ENCODE measurements around the gene KRTAP4-9. TPM values are rescaled to one million over a fixed set of nuclear protein-coding genes. Genes with fewer than 3 reads are reported as not detected.

KRTAP4-9 gene
- total and polyA plus RNA-seq, 8 donors: not detected

GRCh38 chr17:41150026-41150425 lies 44.8 kb downstream of the KRTAP4-9 start:
- no peak for FAIRE-seq
- Histone ChIP-seq H3K9me3 (no peaks in the 10 kb centered on the region), H3K27me3 (no peaks in the 10 kb centered on the region), H3K4me1 (no peaks in the 10 kb centered on the region), H3K36me3 (no peaks in the 10 kb centered on the region), H3K27ac (no peak overlapping the region), H3K4me3 (no peak overlapping the region)
- TF ChIP-seq CTCF (IDR thresholded peaks at IDR 0.05): no peak
- DNase-seq: no peak
- no peak for ATAC-seq
- intact Hi-C loops (cut with DNase I): no loop called here
- 78 to 89% methylated on average over 4 of the region's 4 CpGs for WGBS, 2 donors

GRCh38 chr17:41151525-41151924 lies 46.3 kb downstream of the KRTAP4-9 start:
- ATAC-seq: no peak
- no peaks in the 10 kb centered on the region for H3K36me3 ChIP-seq
- intact Hi-C loops (cut with DNase I): no loop called here
- no peaks in the 10 kb centered on the region for H3K9me3 ChIP-seq
- WGBS, 2 donors: 45 to 62% methylated on average over 2 of the region's 2 CpGs
- no peak for TF ChIP-seq CTCF (IDR thresholded peaks at IDR 0.05)
- H3K27ac ChIP-seq: no peak overlapping the region
- no peaks in the 10 kb centered on the region for H3K4me1 ChIP-seq
- no peak for DNase-seq
- H3K4me3 ChIP-seq: no peak overlapping the region
- no peak for FAIRE-seq
- no peaks in the 10 kb centered on the region for H3K27me3 ChIP-seq

- DNase-seq (no peak), FAIRE-seq (no peak), ATAC-seq (no peak)
- no peaks in the 10 kb centered on the region for H3K36me3 ChIP-seq
- 20 to 21% methylated on average over 2 of the region's 2 CpGs for WGBS, 2 donors
- H3K27ac ChIP-seq: no peak overlapping the region
- no peak overlapping the region for H3K4me3 ChIP-seq
- TF ChIP-seq CTCF (IDR thresholded peaks at IDR 0.05): no peak
- intact Hi-C loops (cut with DNase I): no loop called here
- H3K9me3 ChIP-seq: no peaks in the 10 kb centered on the region
- H3K27me3 ChIP-seq: no peaks in the 10 kb centered on the region
- H3K4me1 ChIP-seq: no peaks in the 10 kb centered on the region
Measured at GRCh38 chr17:41153856-41154255, 48.7 kb downstream of the KRTAP4-9 start.

Other genes starting within 250 kb of the KRTAP4-9 start
Only the 30 nearest of the 39 such genes appear.
- not detected for gene KRT39, start 138.4 kb upstream of the KRTAP4-9 start, total RNA-seq
- gene KRT39, start 138.4 kb upstream of the KRTAP4-9 start, polyA plus RNA-seq: not detected
- under 1 TPM in 3 of 6 donors, not detected in 3; 0.09 to 0.24 (median 0.20) TPM for gene KRT40, start 121.1 kb upstream of the KRTAP4-9 start, total RNA-seq
- gene KRT40, start 121.1 kb upstream of the KRTAP4-9 start, polyA plus RNA-seq: 1 to 10 TPM in 1 of 2 donors, under 1 TPM in 1; 0.61 to 1.0 TPM
- gene KRTAP3-3, start 111.2 kb upstream of the KRTAP4-9 start, total RNA-seq: not detected
- gene KRTAP3-3, start 111.2 kb upstream of the KRTAP4-9 start, polyA plus RNA-seq: under 1 TPM in 1 of 2 donors, not detected in 1; 0.30 TPM
- not detected for gene KRTAP3-2, start 105.5 kb upstream of the KRTAP4-9 start, total RNA-seq
- gene KRTAP3-2, start 105.5 kb upstream of the KRTAP4-9 start, polyA plus RNA-seq: not detected
- gene KRTAP3-1, start 96.3 kb upstream of the KRTAP4-9 start, total RNA-seq: not detected
- under 1 TPM in 1 of 2 donors, not detected in 1; 0.19 TPM for gene KRTAP3-1, start 96.3 kb upstream of the KRTAP4-9 start, polyA plus RNA-seq
- gene KRTAP1-5, start 78.2 kb upstream of the KRTAP4-9 start, total RNA-seq: not detected
- not detected for gene KRTAP1-5, start 78.2 kb upstream of the KRTAP4-9 start, polyA plus RNA-seq
- not detected for gene KRTAP1-4, start 75.2 kb upstream of the KRTAP4-9 start, total RNA-seq
- not detected for gene KRTAP1-4, start 75.2 kb upstream of the KRTAP4-9 start, polyA plus RNA-seq
- gene KRTAP1-3, start 70.5 kb upstream of the KRTAP4-9 start, total RNA-seq: not detected
- gene KRTAP1-3, start 70.5 kb upstream of the KRTAP4-9 start, polyA plus RNA-seq: not detected
- gene KRTAP1-1, start 63.9 kb upstream of the KRTAP4-9 start, total RNA-seq: under 1 TPM in 3 of 6 donors, not detected in 3; 0.16 to 0.46 (median 0.31) TPM
- under 1 TPM in 1 of 2 donors, not detected in 1; 0.68 TPM for gene KRTAP1-1, start 63.9 kb upstream of the KRTAP4-9 start, polyA plus RNA-seq
- not detected for gene KRTAP2-1, start 58.1 kb upstream of the KRTAP4-9 start, total RNA-seq
- not detected for gene KRTAP2-1, start 58.1 kb upstream of the KRTAP4-9 start, polyA plus RNA-seq
- not detected for gene KRTAP2-2, start 50.2 kb upstream of the KRTAP4-9 start, total RNA-seq
- gene KRTAP2-2, start 50.2 kb upstream of the KRTAP4-9 start, polyA plus RNA-seq: not detected
- gene KRTAP2-3, start 45.3 kb upstream of the KRTAP4-9 start, total RNA-seq: not detected
- gene KRTAP2-3, start 45.3 kb upstream of the KRTAP4-9 start, polyA plus RNA-seq: not detected
- not detected for gene KRTAP2-4, start 39.5 kb upstream of the KRTAP4-9 start, total RNA-seq
- not detected for gene KRTAP2-4, start 39.5 kb upstream of the KRTAP4-9 start, polyA plus RNA-seq
- not detected for gene KRTAP4-7, start 21.2 kb upstream of the KRTAP4-9 start, total RNA-seq
- not detected for gene KRTAP4-7, start 21.2 kb upstream of the KRTAP4-9 start, polyA plus RNA-seq
- gene KRTAP4-8, start 7.2 kb upstream of the KRTAP4-9 start, total RNA-seq: not detected
- gene KRTAP4-8, start 7.2 kb upstream of the KRTAP4-9 start, polyA plus RNA-seq: not detected
- gene KRTAP4-16, start 3.2 kb upstream of the KRTAP4-9 start, total RNA-seq: not detected
- not detected for gene KRTAP4-16, start 3.2 kb upstream of the KRTAP4-9 start, polyA plus RNA-seq
- not detected for gene KRTAP4-11, start 13.0 kb downstream of the KRTAP4-9 start, total RNA-seq
- not detected for gene KRTAP4-11, start 13.0 kb downstream of the KRTAP4-9 start, polyA plus RNA-seq
- gene KRTAP4-12, start 18.8 kb downstream of the KRTAP4-9 start, total RNA-seq: not detected
- not detected for gene KRTAP4-12, start 18.8 kb downstream of the KRTAP4-9 start, polyA plus RNA-seq
- not detected for gene KRTAP4-6, start 35.2 kb downstream of the KRTAP4-9 start, total RNA-seq
- not detected for gene KRTAP4-6, start 35.2 kb downstream of the KRTAP4-9 start, polyA plus RNA-seq
- not detected for gene KRTAP4-5, start 44.4 kb downstream of the KRTAP4-9 start, total RNA-seq
- gene KRTAP4-5, start 44.4 kb downstream of the KRTAP4-9 start, polyA plus RNA-seq: not detected
- gene KRTAP4-4, start 55.4 kb downstream of the KRTAP4-9 start, total RNA-seq: not detected
- not detected for gene KRTAP4-4, start 55.4 kb downstream of the KRTAP4-9 start, polyA plus RNA-seq
- not detected for gene KRTAP4-3, start 62.8 kb downstream of the KRTAP4-9 start, total RNA-seq
- gene KRTAP4-3, start 62.8 kb downstream of the KRTAP4-9 start, polyA plus RNA-seq: not detected
- not detected for gene KRTAP4-2, start 72.8 kb downstream of the KRTAP4-9 start, total RNA-seq
- not detected for gene KRTAP4-2, start 72.8 kb downstream of the KRTAP4-9 start, polyA plus RNA-seq
- gene KRTAP4-1, start 79.5 kb downstream of the KRTAP4-9 start, total RNA-seq: not detected
- gene KRTAP4-1, start 79.5 kb downstream of the KRTAP4-9 start, polyA plus RNA-seq: not detected
- gene KRTAP9-1, start 84.5 kb downstream of the KRTAP4-9 start, total RNA-seq: not detected
- gene KRTAP9-1, start 84.5 kb downstream of the KRTAP4-9 start, polyA plus RNA-seq: not detected
- gene KRTAP9-2, start 121.3 kb downstream of the KRTAP4-9 start, total RNA-seq: not detected
- not detected for gene KRTAP9-2, start 121.3 kb downstream of the KRTAP4-9 start, polyA plus RNA-seq
- not detected for gene KRTAP9-3, start 127.1 kb downstream of the KRTAP4-9 start, total RNA-seq
- gene KRTAP9-3, start 127.1 kb downstream of the KRTAP4-9 start, polyA plus RNA-seq: not detected
- gene KRTAP9-8, start 132.6 kb downstream of the KRTAP4-9 start, total RNA-seq: not detected
- gene KRTAP9-8, start 132.6 kb downstream of the KRTAP4-9 start, polyA plus RNA-seq: not detected
- gene KRTAP9-4, start 144.3 kb downstream of the KRTAP4-9 start, total RNA-seq: not detected
- not detected for gene KRTAP9-4, start 144.3 kb downstream of the KRTAP4-9 start, polyA plus RNA-seq
- gene KRTAP9-9, start 150.0 kb downstream of the KRTAP4-9 start, total RNA-seq: not detected
- gene KRTAP9-9, start 150.0 kb downstream of the KRTAP4-9 start, polyA plus RNA-seq: not detected